HG02970 (cell line): Measurements from ENCODE around the gene PHF11.

Experiments
- ATAC-seq: cut with Tn5 transposase; IDR thresholded peaks from one replicate; pipeline ENCODE4 v1.9.1; 2021; ENCODE audit warnings: mild to moderate bottlenecking, moderate library complexity, moderate number of reproducible peaks; ENCODE audit not compliant: unreplicated experiment, low FRiP score

The PHF11 gene

GRCh38 chr13:49497272-49497671 lies 1.5 kb downstream of the PHF11 start:
- no peak for ATAC-seq

GRCh38 chr13:49498206-49498605 lies 2.5 kb downstream of the PHF11 start:
- no peak for ATAC-seq

- ATAC-seq: no peak
These were observed 4.3 kb downstream of the PHF11 start for GRCh38 chr13:49499889-49500660.

- no peak for ATAC-seq
These were observed 7.2 kb downstream of the PHF11 start for GRCh38 chr13:49502954-49503353.

GRCh38 chr13:49503951-49504350 lies 8.2 kb downstream of the PHF11 start:
- ATAC-seq: no peak

GRCh38 chr13:49512578-49512977 lies 16.8 kb downstream of the PHF11 start:
- ATAC-seq: no peak

GRCh38 chr13:49516467-49516866 lies 20.7 kb downstream of the PHF11 start:
- no peak for ATAC-seq

GRCh38 chr13:49517461-49517860 lies 21.7 kb downstream of the PHF11 start:
- ATAC-seq: no peak

GRCh38 chr13:49521224-49521623 lies 25.5 kb downstream of the PHF11 start:
- no peak for ATAC-seq

- ATAC-seq: no peak
These were observed 29.2 kb downstream of the PHF11 start for GRCh38 chr13:49524740-49525501.

- no peak for ATAC-seq
These were observed 31.4 kb downstream of the PHF11 start for GRCh38 chr13:49527123-49527522.

- no peak for ATAC-seq
These were observed 32.4 kb downstream of the PHF11 start for GRCh38 chr13:49528161-49528560.

- ATAC-seq: no peak
These were observed 34.7 kb downstream of the PHF11 start for GRCh38 chr13:49530457-49530856.

- no peak for ATAC-seq
These were observed 36.8 kb downstream of the PHF11 start for GRCh38 chr13:49532593-49532992.

- ATAC-seq: no peak
These were observed 37.3 kb downstream of the PHF11 start for GRCh38 chr13:49533011-49533410.

GRCh38 chr13:49533591-49534269 lies 38.0 kb downstream of the PHF11 start:
- no peak for ATAC-seq

- ATAC-seq: no peak
These were observed 40.6 kb downstream of the PHF11 start for GRCh38 chr13:49536144-49536873.

GRCh38 chr13:49538404-49538803 lies 42.7 kb downstream of the PHF11 start:
- ATAC-seq: no peak

- ATAC-seq: no peak
These were observed 43.6 kb downstream of the PHF11 start for GRCh38 chr13:49539313-49539712.

GRCh38 chr13:49539746-49540145 lies 44.0 kb downstream of the PHF11 start:
- ATAC-seq: no peak

- ATAC-seq: no peak
These were observed 44.8 kb downstream of the PHF11 start for GRCh38 chr13:49540552-49540951.
